Caco-2 (cell line): ENCODE measurements around the gene LRRC75B. TPM values are rescaled to one million over a fixed set of nuclear protein-coding genes. Genes with fewer than 3 reads are reported as not detected.

ENCODE experiments used
- BruUV-seq: library from RNA; stranded (reverse); fragments of 400-500 nt; replicated peaks from 2 replicates; lab custom pipeline; 2021; lab: Mats Ljungman, UMichigan
- CTCF ChIA-PET: fragments of 300-600 bp; sonication (Branson Sonifier 250); formaldehyde crosslinking; loops from one replicate; lab custom pipeline; 2022; ENCODE audit warnings: antibody characterized with exemption; lab: Charles Lee
- POLR2A ChIA-PET: fragments of 300-600 bp; sonication (Branson Sonifier 250); formaldehyde crosslinking; loops from one replicate; lab custom pipeline; 2022; ENCODE audit warnings: antibody characterized with exemption; lab: Charles Lee
- DNase-seq, 2 experiments: peaks; one replicate each; pipeline versions ENCODE4 v3.0.0 to v3.0.0-alpha.2; 2020 to 2022
- H3K27me3 ChIP-seq: replicated peaks from 2 replicates; pipeline ENCODE4 v1.6.0; 2011; ENCODE audit warnings: low read length; ENCODE audit not compliant: control insufficient read depth, insufficient read depth
- H3K36me3 ChIP-seq: 2 replicates; pipeline ENCODE4 v1.5.1; 2011; ENCODE audit warnings: low read length; ENCODE audit not compliant: control insufficient read depth, insufficient read depth
- H3K4me1 ChIP-seq: fragments of 250-450 bp; sonication (Bioruptor Pico); 2 replicates; pipeline ENCODE4 v1.5.1; 2020; ENCODE audit warnings: mild to moderate bottlenecking
- H3K4me3 ChIP-seq: 2 replicates; pipeline ENCODE4 v1.5.1; 2011; ENCODE audit warnings: low read depth, mild to moderate bottlenecking, control low read depth, low read length
- H3K9me3 ChIP-seq: fragments of 250-450 bp; sonication (Bioruptor Pico); 2 replicates; pipeline ENCODE4 v1.5.1; 2020; ENCODE audit warnings: mild to moderate bottlenecking, moderate library complexity
- H3K27ac Mint-ChIP-seq: one replicate; pipeline ENCODE4 v1.8.0; 2022; ENCODE audit warnings: mixed read lengths; ENCODE audit not compliant: unreplicated experiment
- H3K27me3 Mint-ChIP-seq: one replicate; pipeline ENCODE4 v1.8.0; 2022; ENCODE audit warnings: mixed read lengths; ENCODE audit not compliant: insufficient read depth, unreplicated experiment
- H3K36me3 Mint-ChIP-seq: one replicate; pipeline ENCODE4 v1.8.0; 2022; ENCODE audit warnings: mild to moderate bottlenecking, mixed read lengths; ENCODE audit not compliant: insufficient read depth, unreplicated experiment
- H3K4me1 Mint-ChIP-seq: one replicate; pipeline ENCODE4 v1.8.0; 2022; ENCODE audit warnings: low read depth, mixed read lengths; ENCODE audit not compliant: unreplicated experiment
- H3K4me3 Mint-ChIP-seq: one replicate; pipeline ENCODE4 v1.8.0; 2022; ENCODE audit warnings: mild to moderate bottlenecking, moderate library complexity, mixed read lengths; ENCODE audit not compliant: unreplicated experiment
- H3K9me3 Mint-ChIP-seq: one replicate; pipeline ENCODE4 v1.8.0; 2022; ENCODE audit warnings: mixed read lengths; ENCODE audit not compliant: unreplicated experiment
- intact Hi-C: fragments of 100-400 bp; cut with micrococcal nuclease; formaldehyde crosslinking; loops from one replicate; pipeline ENCODE4 v1.10.0; 2022; ENCODE audit not compliant: unreplicated experiment
- total RNA-seq: library from RNA; stranded (reverse); gene quantifications from 2 replicates; pipeline ENCODE4 v1.2.3, GENCODE V29; 2022
- TF ChIP-seq, protein P1 (sequence below), 2 experiments: fragments of 200-600 bp in 1 of 2; IDR thresholded peaks; 1 replicate in 1 of 2; 2 replicates in 1 of 2; pipeline versions ENCODE4 v1.5.1 to v1.8.0; 2011 to 2022; ENCODE audit warnings: antibody characterized with exemption in 1 of 2, control low read depth in 1 of 2, inconsistent platforms in 1 of 2, low read depth in 1 of 2, low read length in 1 of 2, mild to moderate bottlenecking in 1 of 2, moderate library complexity in 1 of 2; ENCODE audit not compliant: insufficient read depth in 1 of 2, severe bottlenecking in 1 of 2, unreplicated experiment in 1 of 2

Gene LRRC75B
- total RNA-seq, 1 experiment from 2014 or later = 20.4 TPM

DNA sequence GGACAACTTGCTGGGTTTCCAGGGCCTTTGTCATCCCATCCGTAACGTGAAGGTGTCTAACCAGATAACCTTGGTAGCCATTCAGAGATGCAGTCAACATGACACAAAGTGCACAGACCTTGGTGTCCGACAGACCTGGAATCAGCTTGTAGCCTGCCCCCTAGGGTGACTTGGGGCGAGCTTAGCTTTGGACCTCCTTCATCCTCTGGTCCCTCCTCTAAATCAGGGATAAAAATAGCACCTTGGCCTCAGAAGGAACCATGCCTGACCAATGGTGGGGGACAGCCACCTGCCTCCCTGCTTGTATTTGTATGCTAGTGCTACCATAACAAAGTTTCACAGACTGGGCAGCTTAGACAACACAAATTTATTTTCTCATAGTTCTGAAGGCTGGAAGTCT, 33.4 kb downstream of the LRRC75B start:
- ChIA-PET POLR2A (no interaction called here), CTCF (interaction anchor here (0.6 kb wide), 1 partner anchor 45 kb away, joined by 3 read pairs; no protein-coding TSS in a partner anchor)
- Mint-ChIP-seq H3K27me3 (no peaks in the 10 kb centered on the region), H3K9me3 (no peaks in the 10 kb centered on the region), H3K36me3 (peaks cover 69% of the 10 kb centered on the region), H3K4me1 (peaks cover 23% of the 10 kb centered on the region), H3K4me3 (no peak overlapping the region), H3K27ac (no peak overlapping the region)
- DNase-seq = no peak
- no TSS peak for BruUV-seq
- intact Hi-C loops = no loop called here
- TF ChIP-seq, protein P1, sequence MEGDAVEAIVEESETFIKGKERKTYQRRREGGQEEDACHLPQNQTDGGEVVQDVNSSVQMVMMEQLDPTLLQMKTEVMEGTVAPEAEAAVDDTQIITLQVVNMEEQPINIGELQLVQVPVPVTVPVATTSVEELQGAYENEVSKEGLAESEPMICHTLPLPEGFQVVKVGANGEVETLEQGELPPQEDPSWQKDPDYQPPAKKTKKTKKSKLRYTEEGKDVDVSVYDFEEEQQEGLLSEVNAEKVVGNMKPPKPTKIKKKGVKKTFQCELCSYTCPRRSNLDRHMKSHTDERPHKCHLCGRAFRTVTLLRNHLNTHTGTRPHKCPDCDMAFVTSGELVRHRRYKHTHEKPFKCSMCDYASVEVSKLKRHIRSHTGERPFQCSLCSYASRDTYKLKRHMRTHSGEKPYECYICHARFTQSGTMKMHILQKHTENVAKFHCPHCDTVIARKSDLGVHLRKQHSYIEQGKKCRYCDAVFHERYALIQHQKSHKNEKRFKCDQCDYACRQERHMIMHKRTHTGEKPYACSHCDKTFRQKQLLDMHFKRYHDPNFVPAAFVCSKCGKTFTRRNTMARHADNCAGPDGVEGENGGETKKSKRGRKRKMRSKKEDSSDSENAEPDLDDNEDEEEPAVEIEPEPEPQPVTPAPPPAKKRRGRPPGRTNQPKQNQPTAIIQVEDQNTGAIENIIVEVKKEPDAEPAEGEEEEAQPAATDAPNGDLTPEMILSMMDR (IDR thresholded peaks at IDR 0.05; ENCODE audit: insufficient read depth in 1 of 2, low read depth in 1 of 2, low read length in 1 of 2, severe bottlenecking in 1 of 2, unreplicated experiment in 1 of 2) = no peak
- no peaks in the 10 kb centered on the region for H3K27me3 ChIP-seq
- H3K4me3 ChIP-seq = no peak overlapping the region
- peaks cover 24% of the 10 kb centered on the region for H3K4me1 ChIP-seq
- peaks cover 4% of the 10 kb centered on the region for H3K36me3 ChIP-seq
- H3K9me3 ChIP-seq = no peaks in the 10 kb centered on the region

GRCh38 chr22:24555165-24556039, 37.5 kb downstream of the LRRC75B start, which contains the start of gene SNRPD3:
Gene SNRPD3, plus strand, starts transcription at chr22:24555999. Its CDS starts 1,676 bp downstream, at chr22:24557675.
- Mint-ChIP-seq H3K27me3 (no peaks in the 10 kb centered on the region), H3K36me3 (peaks cover 55% of the 10 kb centered on the region), H3K4me1 (peaks cover 46% of the 10 kb centered on the region), H3K9me3 (no peaks in the 10 kb centered on the region), H3K27ac (peak within 1 kb of the TSS; percentile 99), H3K4me3 (peak within 1 kb of the TSS; percentile 100)
- H3K9me3 ChIP-seq = no peaks in the 10 kb centered on the region
- peaks cover 41% of the 10 kb centered on the region for H3K4me1 ChIP-seq
- DNase-seq = peak; percentile 97 to 99
- no TSS peak for BruUV-seq
- H3K4me3 ChIP-seq = peak within 1 kb of the TSS; percentile 86
- CTCF ChIA-PET = interaction anchor here (0.6 to 1.2 kb wide), 10 partner anchors 9 to 1218 kb away, joined by 3 to 13 read pairs (median 4); no protein-coding TSS in a partner anchor
- TF ChIP-seq, protein P1 (IDR thresholded peaks at IDR 0.05; ENCODE audit: insufficient read depth in 1 of 2, low read depth in 1 of 2, low read length in 1 of 2, severe bottlenecking in 1 of 2, unreplicated experiment in 1 of 2) = peak; percentile 19 to 30
- POLR2A ChIA-PET = interaction anchor here (0.6 to 1.0 kb wide), 12 partner anchors 16 to 360 kb away, joined by 3 to 8 read pairs (median 6); no protein-coding TSS in a partner anchor
- H3K27me3 ChIP-seq = no peaks in the 10 kb centered on the region
- intact Hi-C loops = loop anchor here (1.0 to 2.0 kb wide), 3 partner anchors 23 to 38 kb away; partner anchors contain the start of gene LRRC75B
- H3K36me3 ChIP-seq = peaks cover 5% of the 10 kb centered on the region
